CD4-positive, CD25-positive, alpha-beta regulatory T cell (primary cell): Measurements from ENCODE around the gene FBXO24. TPM values are rescaled to one million over a fixed set of nuclear protein-coding genes. Genes with fewer than 3 reads are reported as not detected.

Source experiments
- ATAC-seq, 2 donors: fragments of 150-1000 bp; cut with Tn5 transposase; one replicate each; pipeline ENCODE4 v1.10.0; 2021; ENCODE audit warnings: low read depth in 2 of 2, moderate number of reproducible peaks in 2 of 2, moderate library complexity in 1 of 2
- DNase-seq, 3 donors: peaks; one replicate each; pipeline versions ENCODE4 v3.0.0 to v3.0.0-alpha.2; 2012 to 2022; ENCODE audit warnings: mixed read lengths in 1 of 3
- H3K27ac ChIP-seq: one replicate; pipeline ENCODE4 v1.7.0; 2013; ENCODE audit warnings: mild to moderate bottlenecking, low read length; ENCODE audit not compliant: insufficient read depth, poor library complexity, severe bottlenecking
- H3K27me3 ChIP-seq: one replicate; pipeline ENCODE4 v1.7.0; 2013; ENCODE audit warnings: low read length; ENCODE audit not compliant: control insufficient read depth, insufficient read depth
- H3K36me3 ChIP-seq: one replicate; pipeline ENCODE4 v1.7.0; 2013; ENCODE audit warnings: mild to moderate bottlenecking, low read length, moderate library complexity; ENCODE audit not compliant: control insufficient read depth, insufficient read depth
- H3K4me1 ChIP-seq: 2 replicates; pipeline ENCODE4 v1.7.0; 2013; ENCODE audit warnings: mild to moderate bottlenecking, low read length; ENCODE audit not compliant: insufficient read depth, control insufficient read depth, poor library complexity, severe bottlenecking
- H3K4me3 ChIP-seq: one replicate; pipeline ENCODE4 v1.7.0; 2013; ENCODE audit warnings: low read depth, mild to moderate bottlenecking, low read length, moderate library complexity
- H3K9me3 ChIP-seq, 2 experiments: 1 replicate in 1 of 2; 2 replicates in 1 of 2; pipeline ENCODE4 v1.7.0; 2013; ENCODE audit warnings: low read length in 2 of 2, mild to moderate bottlenecking in 1 of 2, moderate library complexity in 1 of 2; ENCODE audit not compliant: control insufficient read depth in 2 of 2
- H3K27ac Mint-ChIP-seq, 3 donors: one replicate each; pipeline ENCODE4 v1.8.0; 2020 to 2022; ENCODE audit warnings: mild to moderate bottlenecking in 3 of 3, mixed read lengths in 3 of 3, moderate library complexity in 2 of 3
- H3K27me3 Mint-ChIP-seq: one replicate; pipeline ENCODE4 v1.8.0; 2022; ENCODE audit warnings: mild to moderate bottlenecking, mixed read lengths
- H3K36me3 Mint-ChIP-seq: one replicate; pipeline ENCODE4 v1.8.0; 2020; ENCODE audit warnings: mixed read lengths
- H3K4me1 Mint-ChIP-seq, 4 donors: one replicate each; pipeline ENCODE4 v1.8.0; 2020 to 2022; ENCODE audit warnings: mixed read lengths in 4 of 4, mild to moderate bottlenecking in 1 of 4
- H3K4me3 Mint-ChIP-seq, 4 donors: one replicate each; pipeline ENCODE4 v1.8.0; 2020 to 2022; ENCODE audit warnings: mild to moderate bottlenecking in 4 of 4, mixed read lengths in 4 of 4, moderate library complexity in 3 of 4
- H3K9me3 Mint-ChIP-seq, 7 donors: one replicate each; pipeline ENCODE4 v1.8.0; 2020 to 2022; ENCODE audit warnings: mixed read lengths in 7 of 7, mild to moderate bottlenecking in 3 of 7, moderate library complexity in 2 of 7
- polyA plus RNA-seq, 4 donors: library from polyadenylated mRNA; unstranded; fragments of 300-500 nt; fragmentation: Illumina TruSeq; gene quantifications; one replicate each; pipeline ENCODE4 v1.2.3, GENCODE V29; 2021
- total RNA-seq: library from RNA; stranded (reverse); gene quantifications from one replicate; pipeline ENCODE4 v1.2.3, GENCODE V29; 2022

FBXO24 gene
- total and polyA plus RNA-seq, 5 donors from 2014 or later, result 0.21 to 0.26 (median 0.22) TPM; not detected in 2

DNA sequence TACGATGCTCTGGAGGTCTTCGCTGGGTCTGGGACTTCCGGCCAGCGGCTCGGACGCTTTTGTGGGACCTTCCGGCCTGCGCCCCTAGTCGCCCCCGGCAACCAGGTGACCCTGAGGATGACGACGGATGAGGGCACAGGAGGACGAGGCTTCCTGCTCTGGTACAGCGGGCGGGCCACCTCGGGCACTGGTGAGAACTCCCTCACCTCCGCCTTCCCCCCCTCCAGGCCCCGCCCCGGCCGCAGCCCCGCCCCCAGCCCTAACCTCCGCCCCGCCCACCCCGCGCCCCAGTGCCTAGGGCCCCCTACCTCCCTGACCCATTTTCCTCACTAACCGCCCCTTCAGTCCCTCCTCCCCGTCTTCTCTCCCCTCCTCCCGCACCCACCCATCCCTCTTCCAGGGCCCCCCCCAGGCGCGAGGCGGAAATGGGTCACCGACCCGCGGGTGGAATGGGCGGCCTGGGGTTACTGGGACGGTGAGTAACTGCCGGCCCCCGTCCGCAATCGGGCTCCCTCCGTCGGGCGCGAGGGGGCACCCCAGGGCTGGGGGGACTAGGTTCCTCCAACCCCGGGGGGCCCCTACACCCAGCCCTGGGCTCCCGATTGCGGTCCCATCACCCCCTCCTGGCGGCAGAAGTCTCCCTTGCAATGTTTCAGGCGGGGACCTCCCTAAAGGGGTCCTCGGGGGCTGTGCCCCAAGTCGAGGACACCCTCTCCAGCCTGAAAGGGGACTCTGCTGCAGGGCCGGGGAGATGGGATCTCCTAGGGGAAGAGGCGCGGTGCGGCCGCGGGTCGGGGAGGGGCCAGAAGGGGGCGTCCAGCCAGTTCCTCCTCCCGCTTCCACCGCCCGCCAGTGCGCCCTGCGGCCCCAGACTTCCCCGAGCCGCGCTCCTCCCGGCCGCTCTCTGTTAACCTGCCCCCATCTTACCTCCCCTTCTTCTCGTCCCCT, 18.2 kb downstream of the FBXO24 start:
- Mint-ChIP-seq H3K9me3 (peaks cover 0 to 2% (median 0%) of the 10 kb centered on the region in 7 donors), H3K27ac (peak overlapping the region; percentile 52 to 94 (median 88))

DNA sequence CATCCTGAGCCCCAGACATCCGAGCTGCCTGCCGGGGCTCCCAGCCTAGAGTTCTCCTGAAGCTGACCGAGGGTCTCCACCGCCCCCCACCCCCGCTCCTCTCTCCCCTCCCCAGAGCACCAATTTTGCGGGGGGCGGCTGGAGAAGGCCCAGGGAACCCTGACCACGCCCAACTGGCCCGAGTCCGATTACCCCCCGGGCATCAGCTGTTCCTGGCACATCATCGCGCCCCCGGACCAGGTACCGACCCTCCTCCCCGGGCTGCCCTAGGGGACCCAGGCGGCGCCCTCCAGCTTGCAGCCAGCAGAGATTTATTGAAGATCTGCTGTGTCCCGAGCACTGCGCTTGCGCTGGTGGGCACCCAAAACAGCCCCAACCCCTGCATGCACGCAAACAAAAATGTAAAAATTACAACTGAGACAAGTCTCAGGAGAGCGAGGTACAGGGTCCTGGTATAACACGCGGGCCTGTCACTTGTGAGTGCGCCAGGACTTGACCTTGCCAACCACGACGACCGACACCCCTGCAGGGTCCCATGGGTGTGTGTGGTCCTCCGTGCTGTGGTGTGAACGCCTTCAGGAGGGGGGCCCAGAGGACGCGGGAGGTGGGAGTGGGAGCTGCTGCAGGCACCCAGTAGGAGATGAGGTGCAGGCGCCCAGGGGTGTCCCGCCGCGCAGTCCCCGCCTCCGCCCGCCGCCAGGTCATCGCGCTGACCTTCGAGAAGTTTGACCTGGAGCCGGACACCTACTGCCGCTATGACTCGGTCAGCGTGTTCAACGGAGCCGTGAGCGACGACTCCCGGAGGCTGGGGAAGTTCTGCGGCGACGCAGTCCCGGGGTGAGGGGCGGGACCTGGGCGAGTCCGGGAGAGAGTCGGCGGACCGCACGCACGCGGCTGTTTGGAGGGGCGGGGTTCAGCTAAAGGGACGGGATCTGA, 19.1 kb downstream of the FBXO24 start:
- H3K27ac Mint-ChIP-seq, result peak overlapping the region; percentile 54 to 80 (median 66)
- H3K36me3 Mint-ChIP-seq, result no peaks in the 10 kb centered on the region
- peak; percentile 27 to 47 (median 42) for DNase-seq
- H3K4me3 Mint-ChIP-seq, result peak overlapping the region; percentile 82 to 93 (median 88)
- H3K4me1 Mint-ChIP-seq, result peaks cover 4 to 31% (median 11%) of the 10 kb centered on the region in 4 donors
- Histone ChIP-seq H3K27me3 (no peaks in the 10 kb centered on the region), H3K27ac (no peak overlapping the region), H3K9me3 (no peaks in the 10 kb centered on the region), H3K4me3 (no peak overlapping the region), H3K4me1 (peaks cover 30% of the 10 kb centered on the region), H3K36me3 (no peaks in the 10 kb centered on the region)
- ATAC-seq, result peak in 1 of 2 donors; percentile 8
- H3K27me3 Mint-ChIP-seq, result peaks cover 19% of the 10 kb centered on the region
- H3K9me3 Mint-ChIP-seq, result peaks cover 0 to 2% (median 0%) of the 10 kb centered on the region in 7 donors

More for the DNA sequence above, 18.2 kb downstream of the FBXO24 start:
- H3K4me3 ChIP-seq, result peak overlapping the region; percentile 7
- H3K27ac ChIP-seq, result peak overlapping the region; percentile 63
- H3K4me1 ChIP-seq, result peaks cover 30% of the 10 kb centered on the region
- Mint-ChIP-seq H3K4me1 (peaks cover 0 to 31% (median 11%) of the 10 kb centered on the region in 4 donors), H3K4me3 (peak overlapping the region; percentile 82 to 93 (median 88)), H3K27me3 (peaks cover 19% of the 10 kb centered on the region), H3K36me3 (no peaks in the 10 kb centered on the region)
- peak; percentile 73 to 76 for ATAC-seq
- no peaks in the 10 kb centered on the region for H3K27me3 ChIP-seq
- H3K9me3 ChIP-seq, result no peaks in the 10 kb centered on the region
- no peaks in the 10 kb centered on the region for H3K36me3 ChIP-seq
- DNase-seq, result peak; percentile 66 to 83 (median 76)

DNA sequence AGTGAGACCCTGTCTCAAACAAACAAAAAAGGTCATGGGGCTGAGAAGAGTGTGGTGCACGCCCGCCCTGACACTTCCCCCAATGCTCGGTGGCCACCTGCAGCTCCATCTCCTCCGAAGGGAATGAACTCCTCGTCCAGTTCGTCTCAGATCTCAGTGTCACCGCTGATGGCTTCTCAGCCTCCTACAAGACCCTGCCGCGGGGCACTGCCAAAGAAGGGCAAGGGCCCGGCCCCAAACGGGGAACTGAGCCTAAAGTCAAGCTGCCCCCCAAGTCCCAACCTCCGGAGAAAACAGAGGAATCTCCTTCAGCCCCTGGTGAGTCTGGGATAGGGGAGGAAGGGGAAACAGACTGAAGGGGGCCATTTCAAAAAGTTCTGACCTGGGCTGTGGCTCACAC, 20.2 kb downstream of the FBXO24 start:
- Mint-ChIP-seq H3K27me3 (peaks cover 19% of the 10 kb centered on the region), H3K4me3 (peak overlapping the region; percentile 58 to 82 (median 74)), H3K9me3 (peaks cover 0 to 2% (median 0%) of the 10 kb centered on the region in 7 donors), H3K36me3 (no peaks in the 10 kb centered on the region), H3K4me1 (peaks cover 4 to 34% (median 11%) of the 10 kb centered on the region in 4 donors), H3K27ac (no peak overlapping the region)
- Histone ChIP-seq H3K4me1 (peaks cover 30% of the 10 kb centered on the region), H3K27ac (no peak overlapping the region), H3K9me3 (no peaks in the 10 kb centered on the region), H3K36me3 (no peaks in the 10 kb centered on the region), H3K4me3 (no peak overlapping the region), H3K27me3 (no peaks in the 10 kb centered on the region)
- no peak for ATAC-seq
- no peak for DNase-seq

DNA sequence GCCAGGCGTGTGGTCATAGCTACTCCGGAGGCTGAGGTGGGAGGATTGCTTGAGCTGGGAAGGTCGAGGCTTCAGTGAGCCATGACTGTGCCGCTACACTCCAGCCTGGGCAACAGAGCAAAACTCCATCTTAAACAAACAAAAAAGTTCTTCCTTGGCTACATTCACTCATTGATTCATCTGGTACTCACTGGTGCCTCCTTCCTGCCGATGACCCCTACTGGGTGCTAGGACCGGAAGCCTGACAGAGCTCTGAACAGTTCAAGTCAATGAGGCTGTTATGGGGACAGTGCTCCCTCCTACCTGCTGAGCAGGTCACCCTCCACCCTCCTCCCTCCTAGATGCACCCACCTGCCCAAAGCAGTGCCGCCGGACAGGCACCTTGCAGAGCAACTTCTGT, 21.0 kb downstream of the FBXO24 start:
- Mint-ChIP-seq H3K4me1 (peaks cover 4 to 38% (median 15%) of the 10 kb centered on the region in 4 donors), H3K9me3 (no peaks in the 10 kb centered on the region), H3K4me3 (peak overlapping the region in 2 of 4 donors; percentile 22 to 82), H3K27me3 (peaks cover 23% of the 10 kb centered on the region), H3K27ac (no peak overlapping the region), H3K36me3 (no peaks in the 10 kb centered on the region)
- no peak for ATAC-seq
- no peak overlapping the region for H3K4me3 ChIP-seq
- DNase-seq, result no peak
- no peaks in the 10 kb centered on the region for H3K9me3 ChIP-seq
- H3K4me1 ChIP-seq, result peaks cover 35% of the 10 kb centered on the region
- no peaks in the 10 kb centered on the region for H3K36me3 ChIP-seq
- H3K27me3 ChIP-seq, result no peaks in the 10 kb centered on the region
- no peak overlapping the region for H3K27ac ChIP-seq

DNA sequence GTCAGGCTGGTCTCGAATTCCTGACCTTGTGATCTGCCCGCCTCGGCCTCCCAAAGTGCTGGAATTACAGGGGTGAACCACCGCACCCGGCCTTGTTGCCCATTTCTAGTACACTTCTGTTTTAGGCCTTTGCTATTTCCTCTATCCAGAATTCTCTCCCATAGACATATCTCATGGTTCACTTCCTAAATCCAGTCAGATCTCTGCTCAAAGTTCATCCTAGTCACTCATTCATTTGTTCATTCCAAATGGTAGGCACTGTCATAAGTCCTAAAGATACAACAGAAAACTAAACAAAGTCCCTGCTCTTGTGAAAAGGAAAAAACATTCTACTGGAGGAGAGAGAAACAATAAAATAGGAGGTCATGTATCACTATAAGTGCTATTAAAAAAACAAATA, 23.8 kb downstream of the FBXO24 start:
- peaks cover 4% of the 10 kb centered on the region for H3K36me3 Mint-ChIP-seq
- H3K27ac Mint-ChIP-seq, result no peak overlapping the region
- Histone ChIP-seq H3K27ac (no peak overlapping the region), H3K27me3 (no peaks in the 10 kb centered on the region), H3K4me1 (peaks cover 35% of the 10 kb centered on the region), H3K9me3 (no peaks in the 10 kb centered on the region), H3K4me3 (no peak overlapping the region), H3K36me3 (no peaks in the 10 kb centered on the region)
- peaks cover 22% of the 10 kb centered on the region for H3K27me3 Mint-ChIP-seq
- H3K4me1 Mint-ChIP-seq, result peaks cover 14 to 40% (median 23%) of the 10 kb centered on the region in 4 donors
- peak overlapping the region in 2 of 4 donors; percentile 61 to 96 for H3K4me3 Mint-ChIP-seq
- H3K9me3 Mint-ChIP-seq, result no peaks in the 10 kb centered on the region
- ATAC-seq, result no peak
- no peak for DNase-seq

DNA sequence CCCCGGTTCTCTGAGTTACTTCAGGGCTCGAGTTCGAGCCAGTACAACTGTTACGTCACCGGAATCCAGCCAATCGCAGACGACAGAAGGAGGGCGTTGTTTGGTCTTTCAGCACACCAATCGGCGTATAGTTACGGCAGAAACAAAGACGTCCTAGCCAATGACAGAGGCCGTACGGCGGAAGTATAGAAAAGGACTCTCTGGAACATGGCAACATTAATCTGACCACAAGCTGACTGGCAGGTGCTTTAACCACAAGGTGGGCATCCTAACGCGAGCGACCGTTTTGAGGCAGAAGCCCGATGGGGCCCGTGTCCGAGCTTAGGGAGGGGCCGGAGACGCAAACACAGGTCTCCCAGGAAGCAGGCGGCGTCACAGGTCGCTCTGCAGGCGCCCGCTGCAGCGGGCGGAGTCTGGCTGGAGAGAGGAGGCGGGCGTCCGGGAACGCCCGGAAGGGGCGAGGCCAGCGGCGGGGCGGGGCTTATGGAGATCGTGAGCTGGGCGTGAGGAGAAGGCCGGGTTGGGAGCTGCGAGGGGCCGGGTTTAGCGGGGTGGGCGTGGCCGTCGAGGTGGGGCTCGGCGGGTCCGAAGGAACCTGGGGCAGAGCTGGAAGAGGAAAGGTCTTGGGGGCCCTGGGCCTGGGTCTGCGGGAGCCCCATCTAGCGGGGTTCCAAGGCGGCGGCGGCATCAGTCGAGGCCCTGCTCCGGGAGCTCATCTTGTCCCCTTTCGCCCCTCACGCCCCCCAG, 26.0 kb downstream of the FBXO24 start, which contains the start of gene MOSPD3:
TSS of gene MOSPD3 (plus strand) at position 558 of the 747 bp plus-strand sequence. CDS start 252 bp downstream, outside the sequence.
- no peaks in the 10 kb centered on the region for H3K27me3 ChIP-seq
- peak within 1 kb of the TSS; percentile 99 to 100 (median 99) for H3K27ac Mint-ChIP-seq
- DNase-seq (peak; percentile 96 to 99 (median 98)), ATAC-seq (peak; percentile 89 to 90)
- no peaks in the 10 kb centered on the region for H3K9me3 Mint-ChIP-seq
- H3K9me3 ChIP-seq, result no peaks in the 10 kb centered on the region
- peaks cover 23% of the 10 kb centered on the region for H3K4me1 ChIP-seq
- H3K36me3 Mint-ChIP-seq, result peaks cover 7% of the 10 kb centered on the region
- H3K4me3 ChIP-seq, result peak within 1 kb of the TSS; percentile 76
- peaks cover 10 to 34% (median 21%) of the 10 kb centered on the region in 4 donors for H3K4me1 Mint-ChIP-seq
- peak within 1 kb of the TSS; percentile 95 for H3K27ac ChIP-seq
- no peaks in the 10 kb centered on the region for H3K36me3 ChIP-seq
- peaks cover 16% of the 10 kb centered on the region for H3K27me3 Mint-ChIP-seq
- H3K4me3 Mint-ChIP-seq, result peak within 1 kb of the TSS; percentile 96 to 100 (median 96)
